ENCODE results near the gene FASTKD2.

Gene FASTKD2

GRCh38 chr2:206833291-206833690 lies 67.9 kb downstream of the FASTKD2 start:
- no peaks in the 10 kb centered on the region for H3K36me3 Mint-ChIP-seq (ENCODE audit: low read depth)
- H3K27me3 Mint-ChIP-seq (ENCODE audit: low read depth) = peaks cover 8% of the 10 kb centered on the region
- H3K9me3 Mint-ChIP-seq = peaks cover 12% of the 10 kb centered on the region
- no peak overlapping the region for H3K27ac Mint-ChIP-seq
- H3K4me3 Mint-ChIP-seq = no peak overlapping the region
- no peaks in the 10 kb centered on the region for H3K4me1 Mint-ChIP-seq (ENCODE audit: low read depth)
- DNase-seq (ENCODE audit: low spot score) = no peak

- Mint-ChIP-seq H3K9me3 (peaks cover 12% of the 10 kb centered on the region), H3K4me1 (ENCODE audit: low read depth) (no peaks in the 10 kb centered on the region), H3K27ac (no peak overlapping the region), H3K36me3 (ENCODE audit: low read depth) (no peaks in the 10 kb centered on the region), H3K27me3 (ENCODE audit: low read depth) (peaks cover 14% of the 10 kb centered on the region), H3K4me3 (no peak overlapping the region)
- no peak for DNase-seq (ENCODE audit: low spot score)
These were observed 71.3 kb downstream of the FASTKD2 start for GRCh38 chr2:206836722-206837121.

- Mint-ChIP-seq H3K4me1 (ENCODE audit: low read depth) (no peaks in the 10 kb centered on the region), H3K9me3 (peaks cover 12% of the 10 kb centered on the region), H3K36me3 (ENCODE audit: low read depth) (no peaks in the 10 kb centered on the region), H3K27ac (no peak overlapping the region), H3K27me3 (ENCODE audit: low read depth) (peaks cover 14% of the 10 kb centered on the region), H3K4me3 (no peak overlapping the region)
- no peak for DNase-seq (ENCODE audit: low spot score)
These were observed 72.4 kb downstream of the FASTKD2 start for GRCh38 chr2:206837775-206838174.

GRCh38 chr2:206838690-206839089 lies 73.3 kb downstream of the FASTKD2 start:
- DNase-seq (ENCODE audit: low spot score) = no peak
- no peaks in the 10 kb centered on the region for H3K4me1 Mint-ChIP-seq (ENCODE audit: low read depth)
- H3K4me3 Mint-ChIP-seq = no peak overlapping the region
- H3K27me3 Mint-ChIP-seq (ENCODE audit: low read depth) = peaks cover 14% of the 10 kb centered on the region
- no peaks in the 10 kb centered on the region for H3K36me3 Mint-ChIP-seq (ENCODE audit: low read depth)
- peaks cover 7% of the 10 kb centered on the region for H3K9me3 Mint-ChIP-seq
- H3K27ac Mint-ChIP-seq = no peak overlapping the region

GRCh38 chr2:206840999-206841398 lies 75.6 kb downstream of the FASTKD2 start:
- no peaks in the 10 kb centered on the region for H3K4me1 Mint-ChIP-seq (ENCODE audit: low read depth)
- no peak overlapping the region for H3K27ac Mint-ChIP-seq
- no peaks in the 10 kb centered on the region for H3K36me3 Mint-ChIP-seq (ENCODE audit: low read depth)
- peaks cover 14% of the 10 kb centered on the region for H3K27me3 Mint-ChIP-seq (ENCODE audit: low read depth)
- no peaks in the 10 kb centered on the region for H3K9me3 Mint-ChIP-seq
- no peak overlapping the region for H3K4me3 Mint-ChIP-seq
- no peak for DNase-seq (ENCODE audit: low spot score)

Data from T-helper 2 cell treated with Interferon-gamma antibody and Interleukin-4, amounts not matched to agents 5 μg/mL and 100 μg/mL, for 36 hours (primary cell).